HepG2 (cell line): ENCODE measurements around the gene TNFSF18. TPM values are rescaled to one million over a fixed set of nuclear protein-coding genes. Genes with fewer than 3 reads are reported as not detected.

ENCODE experiments used
- ATAC-seq: fragments of 200-7000 bp; cut with Tn5 transposase; 3 replicates; pipeline ENCODE4 v1.9.1; 2020; ENCODE audit warnings: mild to moderate bottlenecking, moderate library complexity
- BruUV-seq: library from RNA; stranded (reverse); fragments of 400-500 nt; replicated peaks from 2 replicates; lab custom pipeline; 2021; lab: Mats Ljungman, UMichigan
- CTCF ChIA-PET: fragments of 300-600 bp; formaldehyde crosslinking; extraction: SDS; loops from one replicate; lab custom pipeline; 2021; ENCODE audit warnings: low total read pairs, inconsistent platforms, low intra/inter-chr PET ratio; lab: Yijun Ruan, JAX
- POLR2A ChIA-PET: fragments of 350-600 bp; sonication (Branson Sonifier 250); formaldehyde crosslinking; loops from one replicate; lab custom pipeline; 2020; ENCODE audit warnings: antibody characterized with exemption, inconsistent platforms; lab: Yijun Ruan, JAX
- DNase-seq: peaks from one replicate; pipeline ENCODE4 v3.0.0-alpha.2; 2015; ENCODE audit warnings: low spot score
- FAIRE-seq: peaks from 3 replicates; lab custom pipeline; 2011; peaks lifted over from hg19 to GRCh38; lab: Jason Lieb, UNC
- H2AFZ ChIP-seq: one replicate; pipeline ENCODE4 v1.6.1; 2011; ENCODE audit warnings: low read length, inconsistent platforms
- H3K27ac ChIP-seq: fragments of 300-600 bp; 3 replicates; pipeline ENCODE4 v1.8.0; 2011; ENCODE audit warnings: mixed run types, mild to moderate bottlenecking, mixed read lengths, low read length, inconsistent platforms; ENCODE audit not compliant: insufficient read depth; ENCODE audit errors: extremely low read length
- H3K27me3 ChIP-seq, 2 experiments: fragments of 200-600 bp in 1 of 2; 2 replicates in 1 of 2; 3 replicates in 1 of 2; pipeline versions ENCODE4 v1.6.0 to v1.8.0; 2011; ENCODE audit warnings: low read length in 2 of 2, mild to moderate bottlenecking in 2 of 2, moderate library complexity in 2 of 2, inconsistent platforms in 1 of 2; ENCODE audit not compliant: insufficient read depth in 2 of 2, control insufficient read depth in 1 of 2
- H3K36me3 ChIP-seq, 2 experiments: fragments of 200-600 bp in 1 of 2; replicated peaks in 1 of 2; 2 replicates in 1 of 2; 3 replicates in 1 of 2; pipeline versions ENCODE4 v1.5.1 to v1.8.0; 2011; ENCODE audit warnings: low read length in 2 of 2, inconsistent platforms in 1 of 2; ENCODE audit not compliant: insufficient read depth in 2 of 2, control insufficient read depth in 1 of 2
- H3K4me1 ChIP-seq: 2 replicates; pipeline ENCODE4 v1.5.1; 2012; ENCODE audit warnings: low read length, inconsistent platforms; ENCODE audit not compliant: insufficient read depth
- H3K4me2 ChIP-seq: 2 replicates; pipeline ENCODE4 v1.6.0; 2011; ENCODE audit warnings: low read depth, low read length, inconsistent platforms
- H3K4me3 ChIP-seq, 3 experiments: fragments of 200-600 bp in 1 of 3; sonication (generic), shearing (Covaris generic) in 1 of 3; replicated peaks in 1 of 3; 2 replicates each; pipeline ENCODE4 v1.5.1; 2011 to 2016; ENCODE audit warnings: low read length in 3 of 3, inconsistent platforms in 2 of 3, low read depth in 2 of 3, mild to moderate bottlenecking in 2 of 3, control low read depth in 1 of 3, mixed read lengths in 1 of 3; ENCODE audit not compliant: insufficient read depth in 1 of 3
- H3K79me2 ChIP-seq: one replicate; pipeline ENCODE4 v1.6.1; 2011; ENCODE audit warnings: low read length, inconsistent platforms; ENCODE audit not compliant: insufficient read depth
- H3K9ac ChIP-seq: 2 replicates; pipeline ENCODE4 v1.6.0; 2011; ENCODE audit warnings: mild to moderate bottlenecking, low read depth, low read length, inconsistent platforms; ENCODE audit not compliant: insufficient read depth
- H3K9me3 ChIP-seq: 2 replicates; pipeline ENCODE4 v1.5.1; 2012; ENCODE audit warnings: mild to moderate bottlenecking, low read length
- H4K20me1 ChIP-seq: 2 replicates; pipeline ENCODE4 v1.6.0; 2011; ENCODE audit warnings: inconsistent platforms, mild to moderate bottlenecking, low read length, moderate library complexity; ENCODE audit not compliant: insufficient read depth
- ATF3 ChIP-seq: sonication (generic); formaldehyde crosslinking; IDR thresholded peaks from 2 replicates; pipeline ENCODE4 v1.4.0; 2020; ENCODE audit warnings: missing genetic modification reagents
- BCL6 ChIP-seq: IDR thresholded peaks from 2 replicates; pipeline ENCODE4 v1.6.1; 2016; ENCODE audit warnings: missing genetic modification reagents, missing compliant biosample characterization
- BRD4 ChIP-seq: sonication (generic); formaldehyde crosslinking; IDR thresholded peaks from 2 replicates; pipeline ENCODE4 v1.4.0; 2020; ENCODE audit warnings: missing genetic modification reagents
- RFXAP ChIP-seq: sonication (generic); formaldehyde crosslinking; IDR thresholded peaks from 2 replicates; pipeline ENCODE4 v1.4.0; 2020; ENCODE audit warnings: missing genetic modification reagents, borderline replicate concordance
- TCF12 ChIP-seq, 2 experiments: fragments of 450-650 bp in 1 of 2; sonication (generic) in 1 of 2; formaldehyde crosslinking in 1 of 2; IDR thresholded peaks; 2 replicates each; pipeline versions ENCODE4 v1.6.1 to v1.8.0; 2017 to 2022; ENCODE audit warnings: antibody characterized with exemption in 1 of 2, mild to moderate bottlenecking in 1 of 2, missing genetic modification reagents in 1 of 2, moderate library complexity in 1 of 2
- ZNF354B ChIP-seq: sonication (generic); formaldehyde crosslinking; IDR thresholded peaks from 2 replicates; pipeline ENCODE4 v1.8.0; 2022; ENCODE audit warnings: mild to moderate bottlenecking, missing genetic modification reagents
- WGBS: methylation state at CpG from one replicate; pipeline ENCODE4 v1.1.6; 2017; ENCODE audit warnings: low lambda C conversion rate; 5-methylcytosine and 5-hydroxymethylcytosine counted together
- in situ Hi-C: cut with HindIII; loops from 2 replicates; pipeline ENCODE4 v1.10.0; 2017; ENCODE audit warnings: low pct_unique_long_range_greater_than_20kb; ENCODE audit not compliant: extremely low pct_ligation_motif_present
- intact Hi-C: fragments of 100-400 bp; cut with micrococcal nuclease; formaldehyde crosslinking; loops from one replicate; pipeline ENCODE4 v1.10.0; 2022; ENCODE audit not compliant: unreplicated experiment
- polyA plus RNA-seq, 8 experiments: library from polyadenylated mRNA; depleted of rRNA in 3 of 8; stranded (reverse) in 7 of 8; unstranded in 1 of 8; fragments of >200 nt; fragmentation: Illumina TruSeq in 4 of 8; extraction: Trizol in 4 of 8; gene quantifications; 2 replicates each; pipeline versions ENCODE4 v1.2.1 to v1.2.3, GENCODE V29; 2011 to 2016; ENCODE audit warnings: low read depth in 4 of 8, missing spikeins in 1 of 8, mixed read lengths in 1 of 8; ENCODE audit not compliant: insufficient read depth in 1 of 8
- total RNA-seq, 5 experiments: library from RNA; depleted of rRNA; stranded (reverse); fragments of >200 nt; fragmentation: Illumina TruSeq; extraction: Trizol; gene quantifications; 2 replicates each; pipeline ENCODE4 v1.2.3, GENCODE V29; 2016; ENCODE audit warnings: low read depth in 1 of 5
- TF ChIP-seq, protein P1 (sequence below): sonication (generic); formaldehyde crosslinking; IDR thresholded peaks from 2 replicates; pipeline ENCODE4 v1.4.0; 2020; ENCODE audit warnings: missing genetic modification reagents, mild to moderate bottlenecking, borderline replicate concordance

Gene TNFSF18
- total and polyA plus RNA-seq, 2 of the 13 experiments (the other 11 are each of a cell fraction or from before 2014, with no cell fraction given), result not detected

- TF ChIP-seq, protein P1, sequence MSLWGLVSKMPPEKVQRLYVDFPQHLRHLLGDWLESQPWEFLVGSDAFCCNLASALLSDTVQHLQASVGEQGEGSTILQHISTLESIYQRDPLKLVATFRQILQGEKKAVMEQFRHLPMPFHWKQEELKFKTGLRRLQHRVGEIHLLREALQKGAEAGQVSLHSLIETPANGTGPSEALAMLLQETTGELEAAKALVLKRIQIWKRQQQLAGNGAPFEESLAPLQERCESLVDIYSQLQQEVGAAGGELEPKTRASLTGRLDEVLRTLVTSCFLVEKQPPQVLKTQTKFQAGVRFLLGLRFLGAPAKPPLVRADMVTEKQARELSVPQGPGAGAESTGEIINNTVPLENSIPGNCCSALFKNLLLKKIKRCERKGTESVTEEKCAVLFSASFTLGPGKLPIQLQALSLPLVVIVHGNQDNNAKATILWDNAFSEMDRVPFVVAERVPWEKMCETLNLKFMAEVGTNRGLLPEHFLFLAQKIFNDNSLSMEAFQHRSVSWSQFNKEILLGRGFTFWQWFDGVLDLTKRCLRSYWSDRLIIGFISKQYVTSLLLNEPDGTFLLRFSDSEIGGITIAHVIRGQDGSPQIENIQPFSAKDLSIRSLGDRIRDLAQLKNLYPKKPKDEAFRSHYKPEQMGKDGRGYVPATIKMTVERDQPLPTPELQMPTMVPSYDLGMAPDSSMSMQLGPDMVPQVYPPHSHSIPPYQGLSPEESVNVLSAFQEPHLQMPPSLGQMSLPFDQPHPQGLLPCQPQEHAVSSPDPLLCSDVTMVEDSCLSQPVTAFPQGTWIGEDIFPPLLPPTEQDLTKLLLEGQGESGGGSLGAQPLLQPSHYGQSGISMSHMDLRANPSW (CRISPR knock-in tag), result no peak
- no peak for TF ChIP-seq ATF3 (CRISPR knock-in tag)
Measured at GRCh38 chr1:173014160-173014559, 36.6 kb downstream of the TNFSF18 start (continued).

DNA sequence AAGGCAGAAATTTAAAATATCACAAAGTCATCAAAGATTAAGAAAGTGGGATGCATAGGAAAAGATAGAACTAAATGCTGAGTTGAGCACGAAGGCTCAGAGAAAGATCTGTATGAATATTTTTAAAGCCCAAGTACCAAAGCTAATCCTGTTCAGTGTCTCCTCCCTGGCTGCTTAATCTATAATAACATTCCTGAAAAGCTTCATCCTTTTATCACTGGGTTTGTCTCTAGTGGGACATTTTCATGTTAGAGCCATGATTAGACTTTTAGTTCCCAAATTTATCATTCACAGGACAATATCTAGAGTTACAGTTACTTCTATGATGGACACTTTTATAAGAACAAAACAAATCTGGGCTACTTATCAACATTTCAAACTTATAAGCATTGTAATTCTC lies 38.6 kb downstream of the TNFSF18 start:
- Histone ChIP-seq H2AFZ (no peak overlapping the region), H3K9me3 (no peaks in the 10 kb centered on the region), H3K4me2 (no peak overlapping the region), H4K20me1 (no peaks in the 10 kb centered on the region), H3K36me3 (no peaks in the 10 kb centered on the region), H3K27ac (no peak overlapping the region), H3K79me2 (no peaks in the 10 kb centered on the region), H3K4me1 (no peaks in the 10 kb centered on the region), H3K4me3 (no peak overlapping the region), H3K27me3 (no peaks in the 10 kb centered on the region; a peak in 1 of 5 replicates), H3K9ac (no peak overlapping the region)
- in situ Hi-C loops (no loop called here), intact Hi-C loops (no loop called here)
- WGBS, result 74% methylated on average over 1 of the region's 1 CpG
- TF ChIP-seq RFXAP (CRISPR knock-in tag) (no peak), BCL6 (CRISPR knock-in tag) (no peak), BRD4 (CRISPR knock-in tag) (no peak), TCF12 (IDR thresholded peaks at IDR 0.05) (no peak), TCF12 (CRISPR knock-in tag; IDR thresholded peaks at IDR 0.05) (no peak), ZNF354B (CRISPR knock-in tag) (no peak)
- BruUV-seq, result no TSS peak
- CTCF ChIA-PET, result no interaction called here
- ATAC-seq (no peak), FAIRE-seq (no peak), DNase-seq (no peak)
- POLR2A ChIA-PET, result no interaction called here
